K562 (cell line): Measurements from ENCODE around the gene SPDL1. TPM values are rescaled to one million over a fixed set of nuclear protein-coding genes. Genes with fewer than 3 reads are reported as not detected.

Experiments used
- ATAC-seq: fragments of 200-7000 bp; cut with Tn5 transposase; 3 replicates; pipeline ENCODE4 v1.9.1; 2020; ENCODE audit warnings: moderate library complexity
- BruUV-seq: library from RNA; stranded (reverse); fragments of 400-500 nt; replicated peaks from 2 replicates; lab custom pipeline; 2021; lab: Mats Ljungman, UMichigan
- CTCF ChIA-PET: fragments of 300-600 bp; formaldehyde crosslinking; extraction: SDS; loops from one replicate; lab custom pipeline; 2021; ENCODE audit warnings: low intra/inter-chr PET ratio; lab: Yijun Ruan, JAX
- POLR2A ChIA-PET: fragments of 300-600, 350-650 bp; sonication (Branson Sonifier 250); formaldehyde crosslinking; extraction: SDS; loops from one replicate; lab custom pipeline; 2021; ENCODE audit warnings: antibody characterized with exemption, inconsistent platforms; lab: Yijun Ruan, JAX
- DNase-seq, 4 experiments: peaks; one replicate each; pipeline versions ENCODE4 v3.0.0 to v3.0.0-alpha.2; 2011 to 2018; ENCODE audit warnings: low spot score in 3 of 4, mixed read lengths in 3 of 4; ENCODE audit errors: extremely low read depth in 1 of 4
- FAIRE-seq: peaks from 2 replicates; lab custom pipeline; 2011; peaks lifted over from hg19 to GRCh38; lab: Jason Lieb, UNC
- H2AFZ ChIP-seq: 2 replicates; pipeline ENCODE4 v1.6.0; 2011; ENCODE audit warnings: low read depth, low read length, control low read depth, inconsistent platforms
- H3K27ac ChIP-seq: fragments of 200-600 bp; 3 replicates; pipeline ENCODE4 v1.8.0; 2011; ENCODE audit warnings: low read depth, mild to moderate bottlenecking, control low read depth, inconsistent platforms, low read length, moderate library complexity, mixed read lengths; ENCODE audit errors: extremely low read depth
- H3K27me3 ChIP-seq, 2 experiments: fragments of 300-600 bp in 1 of 2; 2 replicates in 1 of 2; 3 replicates in 1 of 2; pipeline versions ENCODE4 v1.6.0 to v1.8.0; 2011; ENCODE audit warnings: inconsistent platforms in 2 of 2, low read length in 2 of 2, mild to moderate bottlenecking in 1 of 2, mixed read lengths in 1 of 2, moderate library complexity in 1 of 2; ENCODE audit not compliant: control insufficient read depth in 2 of 2, insufficient read depth in 2 of 2
- H3K36me3 ChIP-seq: fragments of 300-600 bp; 3 replicates; pipeline ENCODE4 v1.8.0; 2011; ENCODE audit warnings: mild to moderate bottlenecking, low read length, inconsistent platforms; ENCODE audit not compliant: control insufficient read depth, insufficient read depth
- H3K4me1 ChIP-seq, 2 experiments: fragments of 200-600 bp in 1 of 2; replicated peaks in 1 of 2; 2 replicates in 1 of 2; 3 replicates in 1 of 2; pipeline versions ENCODE4 v1.5.1 to v1.8.0; 2011; ENCODE audit warnings: inconsistent platforms in 2 of 2, low read length in 2 of 2, mild to moderate bottlenecking in 1 of 2, mixed read lengths in 1 of 2, moderate library complexity in 1 of 2; ENCODE audit not compliant: control insufficient read depth in 2 of 2, insufficient read depth in 2 of 2
- H3K4me2 ChIP-seq: 2 replicates; pipeline ENCODE4 v1.6.1; 2011; ENCODE audit warnings: low read length, control low read depth, inconsistent platforms, mixed read lengths; ENCODE audit not compliant: insufficient read depth
- H3K4me3 ChIP-seq: fragments of 200-600 bp; sonication (generic), shearing (Covaris generic); 2 replicates; pipeline ENCODE4 v1.5.1; 2016; ENCODE audit warnings: control low read depth, inconsistent platforms
- H3K79me2 ChIP-seq: fragments of 200-600 bp; 3 replicates; pipeline ENCODE4 v1.8.0; 2011; ENCODE audit warnings: low read length, inconsistent platforms; ENCODE audit not compliant: control insufficient read depth, insufficient read depth
- H3K9ac ChIP-seq, 2 experiments: 2 replicates each; pipeline versions ENCODE4 v1.6.0 to v1.6.1; 2011; ENCODE audit warnings: low read depth in 2 of 2, low read length in 2 of 2, control low read depth in 1 of 2, inconsistent platforms in 1 of 2, mild to moderate bottlenecking in 1 of 2, mixed read lengths in 1 of 2; ENCODE audit not compliant: insufficient read depth in 1 of 2
- H3K9me1 ChIP-seq: one replicate; pipeline ENCODE4 v1.6.0; 2011; ENCODE audit warnings: inconsistent platforms, mild to moderate bottlenecking, low read length, moderate library complexity; ENCODE audit not compliant: control insufficient read depth, insufficient read depth
- H3K9me3 ChIP-seq: replicated peaks from 2 replicates; pipeline ENCODE4 v1.5.1; 2011; ENCODE audit warnings: low read depth, low read length, inconsistent platforms; ENCODE audit not compliant: control insufficient read depth, insufficient read depth
- H4K20me1 ChIP-seq: replicated peaks from 2 replicates; pipeline ENCODE4 v1.6.1; 2011; ENCODE audit warnings: low read length, inconsistent platforms, mixed read lengths; ENCODE audit not compliant: control insufficient read depth, insufficient read depth
- BHLHE40 ChIP-seq: IDR thresholded peaks from 2 replicates; pipeline ENCODE4 v1.6.1; 2011; ENCODE audit warnings: low read length, improper control_type of control experiment
- CBX5 ChIP-seq: IDR thresholded peaks from 2 replicates; pipeline ENCODE4 v1.6.1; 2014; ENCODE audit warnings: low read depth, borderline replicate concordance
- CEBPB ChIP-seq: fragments of 450-650 bp; IDR thresholded peaks from 2 replicates; pipeline ENCODE4 v1.6.1; 2016; ENCODE audit warnings: missing genetic modification characterization, missing compliant biosample characterization
- CTCFL ChIP-seq: IDR thresholded peaks from 2 replicates; pipeline ENCODE4 v1.6.1; 2011; ENCODE audit warnings: borderline replicate concordance, low read depth, mild to moderate bottlenecking, moderate library complexity, low read length; ENCODE audit not compliant: insufficient read depth, poor library complexity, severe bottlenecking
- EGR1 ChIP-seq: fragments of 450-650 bp; conservative IDR thresholded peaks from 2 replicates; pipeline ENCODE4 v1.6.1; 2017; ENCODE audit warnings: mild to moderate bottlenecking
- FOXP1 ChIP-seq: sonication (generic); formaldehyde crosslinking; IDR thresholded peaks from 2 replicates; pipeline ENCODE4 v1.8.0; 2022; ENCODE audit warnings: mild to moderate bottlenecking, missing genetic modification reagents
- MCM7 ChIP-seq, 2 experiments: fragments of 450-650 bp; IDR thresholded peaks; 2 replicates each; pipeline ENCODE4 v1.6.1; 2016 to 2018
- SRSF3 ChIP-seq: fragments of 200-400 bp; formaldehyde crosslinking; IDR thresholded peaks from 2 replicates; pipeline ENCODE4 v1.6.1; 2016; ENCODE audit warnings: mild to moderate bottlenecking, low read length, moderate library complexity; ENCODE audit not compliant: insufficient read depth
- ZNF124 ChIP-seq: sonication (generic); formaldehyde crosslinking; IDR thresholded peaks from 2 replicates; pipeline ENCODE4 v1.8.1; 2022; ENCODE audit warnings: missing genetic modification reagents
- ZNF274 ChIP-seq: IDR thresholded peaks from 2 replicates; pipeline ENCODE4 v1.6.1; 2011; ENCODE audit warnings: low read depth, mild to moderate bottlenecking, low read length, moderate library complexity, borderline replicate concordance
- ZNF280A ChIP-seq: fragments of 450-650 bp; IDR thresholded peaks from 2 replicates; pipeline ENCODE4 v1.6.1; 2018; ENCODE audit warnings: mild to moderate bottlenecking, low read depth; ENCODE audit not compliant: partially characterized antibody
- ZNF780A ChIP-seq: fragments of 250-450 bp; sonication (Bioruptor Pico); IDR thresholded peaks from 2 replicates; pipeline ENCODE4 v1.5.0; 2021; ENCODE audit warnings: mild to moderate bottlenecking
- WGBS: fragments of 100-300 bp; shearing (Covaris generic); methylation state at CpG from one replicate; pipeline ENCODE4 v1.1.6; 2016; ENCODE audit warnings: low coverage, mixed read lengths; ENCODE audit not compliant: insufficient coverage; ENCODE audit errors: missing lambda C conversion rate; 5-methylcytosine and 5-hydroxymethylcytosine counted together
- in situ Hi-C: fragments of 300-500 bp; cut with MboI; formaldehyde crosslinking; loops from 4 replicates; pipeline ENCODE4 v1.15.0; 2018; ENCODE audit warnings: inconsistent platforms, mixed read lengths
- intact Hi-C: fragments of 100-400 bp; cut with micrococcal nuclease; formaldehyde crosslinking; loops from 2 replicates; pipeline ENCODE4 v1.14.2; 2022
- polyA plus RNA-seq, 8 experiments: library from polyadenylated mRNA; depleted of rRNA in 4 of 8; stranded (reverse) in 5 of 8; unstranded in 3 of 8; fragments of >200 nt; fragmentation: Nextera tagmentation in 2 of 8; fragmentation: Illumina TruSeq in 1 of 8; extraction: Ambion mirVana in 2 of 8; extraction: Trizol in 1 of 8; gene quantifications; 2 replicates each; pipeline versions ENCODE4 v1.2.1 to v1.2.3, GENCODE V29; 2011 to 2014; ENCODE audit warnings: inconsistent platforms in 1 of 8, missing spikeins in 1 of 8
- total RNA-seq, 7 experiments: library from RNA; depleted of rRNA in 6 of 7; stranded (reverse); fragments of >200 nt in 6 of 7; fragmentation: Illumina TruSeq in 2 of 7; extraction: Trizol in 2 of 7; gene quantifications; 2 replicates each; pipeline versions ENCODE4 v1.2.1 to v1.2.3, GENCODE V29; 2011 to 2021; ENCODE audit warnings: low replicate concordance in 1 of 7

The SPDL1 gene
- total and polyA plus RNA-seq, 9 of the 15 experiments (the other 6 are each of a cell fraction or from before 2014, with no cell fraction given): 32.4 to 59.6 (median 49.0) TPM

GRCh38 chr5:169595172-169595820 lies 11.7 kb downstream of the SPDL1 start:
- TF ChIP-seq CTCFL (no peak), CEBPB (no peak), EGR1 (no peak), ZNF280A (no peak), CBX5 (no peak), FOXP1 (CRISPR knock-in tag) (no peak), BHLHE40 (no peak), ZNF274 (no peak), ZNF124 (CRISPR knock-in tag) (no peak), SRSF3 (no peak), ZNF780A (CRISPR knock-in tag) (no peak), MCM7 (IDR thresholded peaks at IDR 0.05) (no peak)
- TF ChIP-seq, all 486 proteins: peak for 0
- H3K4me1 ChIP-seq: no peaks in the 10 kb centered on the region
- ChIA-PET POLR2A (no interaction called here), CTCF (no interaction called here)
- H3K27me3 ChIP-seq: no peaks in the 10 kb centered on the region
- H3K79me2 ChIP-seq: no peaks in the 10 kb centered on the region
- H3K4me3 ChIP-seq: no peak overlapping the region
- H3K9me3 ChIP-seq: no peaks in the 10 kb centered on the region
- ATAC-seq (no peak), FAIRE-seq (no peak), DNase-seq (no peak)
- intact Hi-C loops: no loop called here
- H4K20me1 ChIP-seq: no peaks in the 10 kb centered on the region
- H3K27ac ChIP-seq: no peak overlapping the region
- H3K36me3 ChIP-seq: peaks cover 93% of the 10 kb centered on the region
- BruUV-seq: no TSS peak
- 43% methylated on average over 1 of the region's 1 CpG for WGBS
- no peaks in the 10 kb centered on the region for H3K9me1 ChIP-seq
- in situ Hi-C loops: no loop called here
- no peak overlapping the region for H2AFZ ChIP-seq
- H3K4me2 ChIP-seq: no peak overlapping the region
- no peak overlapping the region for H3K9ac ChIP-seq
